HG02678 (cell line): Measurements from ENCODE around the gene FCER1A.

Experiments used
- ATAC-seq: cut with Tn5 transposase; IDR thresholded peaks from one replicate; pipeline ENCODE4 v1.9.1; 2021; ENCODE audit warnings: mild to moderate bottlenecking, moderate library complexity; ENCODE audit not compliant: unreplicated experiment

Gene FCER1A

GRCh38 chr1:159302095-159302494 lies at the start of gene FCER1A:
Gene FCER1A, plus strand, starts transcription at chr1:159302336. Its CDS starts 29 bp downstream, at chr1:159302365.
- no peak for ATAC-seq

DNA sequence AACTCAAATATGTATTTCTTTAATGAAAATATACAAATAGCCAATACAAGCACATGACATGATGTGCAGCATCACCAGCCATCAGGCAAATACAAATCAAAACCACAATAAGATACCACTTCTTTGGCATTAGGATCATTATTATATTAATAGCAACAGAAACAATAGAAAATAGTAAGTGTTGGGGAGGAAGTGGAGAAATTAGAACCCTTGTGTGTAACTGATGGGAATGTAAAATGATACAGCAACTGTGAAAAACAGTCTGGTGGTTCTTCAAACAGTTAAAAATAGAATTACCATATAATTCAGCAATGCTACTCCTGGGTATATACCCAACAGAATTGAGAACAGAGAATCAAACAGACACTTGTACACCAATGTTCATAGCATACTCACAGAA lies 40.8 kb upstream of the FCER1A start:
- ATAC-seq, result no peak

GRCh38 chr1:159261721-159262494 lies 40.2 kb upstream of the FCER1A start:
- ATAC-seq, result no peak

DNA sequence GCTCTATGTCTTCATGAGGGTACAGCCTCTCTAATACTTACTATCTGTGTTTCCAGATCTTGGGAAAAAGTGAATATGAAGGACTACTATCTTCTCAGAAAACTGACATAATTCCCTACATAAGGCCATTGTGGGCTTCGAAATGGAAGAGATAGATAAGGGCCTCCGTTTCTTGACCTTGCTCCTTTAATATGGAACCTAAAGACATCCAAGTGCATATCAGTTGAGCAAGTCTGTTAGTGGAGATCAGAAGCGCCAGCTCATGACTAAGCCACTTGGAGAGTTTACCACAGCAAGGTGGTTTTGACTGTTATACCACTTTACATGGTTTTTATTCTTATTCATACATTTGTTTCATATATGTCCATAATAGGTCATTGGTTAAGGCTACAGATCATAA lies 35.3 kb upstream of the FCER1A start:
- no peak for ATAC-seq

DNA sequence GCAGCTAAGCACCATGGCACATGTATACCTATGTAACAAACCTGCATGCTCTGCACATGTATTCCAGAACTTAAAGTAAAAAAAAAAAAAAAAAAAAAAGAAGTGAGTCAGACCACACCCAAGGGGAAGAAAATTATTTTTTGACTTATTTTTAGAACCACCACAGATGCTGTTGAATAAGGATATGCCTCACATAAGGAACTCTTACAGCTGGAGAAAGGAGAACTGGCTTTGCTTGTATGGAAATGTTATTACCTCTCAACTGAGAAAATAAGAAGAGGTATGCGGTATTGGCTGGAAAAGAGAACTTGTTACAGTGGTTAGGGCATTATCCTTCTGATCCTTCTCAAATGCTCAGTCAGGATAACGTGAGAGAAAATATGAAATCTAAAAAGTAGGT lies 27.5 kb upstream of the FCER1A start:
- no peak for ATAC-seq

DNA sequence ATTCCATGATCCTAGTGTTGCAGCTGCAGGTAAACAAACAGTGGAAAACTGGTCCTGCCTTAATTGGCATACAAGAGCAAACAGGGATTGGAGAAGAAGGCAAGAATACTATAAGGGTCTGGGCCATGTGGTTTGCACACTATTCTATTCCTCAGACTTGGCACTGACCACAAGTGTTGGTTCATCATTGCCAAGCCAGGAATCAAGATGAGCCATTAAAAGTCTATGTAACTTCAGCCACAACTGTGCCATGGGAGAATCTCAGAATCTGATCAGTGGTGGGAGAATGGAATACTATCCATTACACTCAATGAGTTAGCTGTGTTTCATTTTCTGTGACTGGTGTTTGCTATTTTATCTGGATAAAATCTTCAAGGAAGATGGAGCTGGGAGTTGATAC lies 26.2 kb upstream of the FCER1A start:
- ATAC-seq, result no peak

DNA sequence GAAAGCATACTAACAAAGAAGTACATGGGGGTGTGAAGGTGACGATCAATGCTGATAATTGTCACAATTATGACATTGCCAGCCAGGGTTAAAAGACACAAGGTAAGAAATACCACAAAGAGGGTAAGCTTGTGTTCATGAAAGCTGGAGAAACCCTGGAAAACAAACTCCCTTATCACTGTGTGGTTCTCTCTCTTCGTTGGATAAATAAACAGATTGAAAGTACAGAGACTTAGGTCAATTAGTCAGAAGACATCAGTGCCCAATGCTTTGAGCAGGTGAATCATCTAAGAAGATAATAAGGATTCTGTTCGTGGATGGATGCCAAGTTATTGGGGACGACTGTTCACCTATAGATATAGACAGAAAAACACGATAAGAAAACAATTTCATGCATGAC lies 22.4 kb upstream of the FCER1A start:
- ATAC-seq, result no peak

GRCh38 chr1:159282118-159282517 lies 20.0 kb upstream of the FCER1A start:
- ATAC-seq, result no peak

GRCh38 chr1:159289060-159289459 lies 13.1 kb upstream of the FCER1A start:
- no peak for ATAC-seq

DNA sequence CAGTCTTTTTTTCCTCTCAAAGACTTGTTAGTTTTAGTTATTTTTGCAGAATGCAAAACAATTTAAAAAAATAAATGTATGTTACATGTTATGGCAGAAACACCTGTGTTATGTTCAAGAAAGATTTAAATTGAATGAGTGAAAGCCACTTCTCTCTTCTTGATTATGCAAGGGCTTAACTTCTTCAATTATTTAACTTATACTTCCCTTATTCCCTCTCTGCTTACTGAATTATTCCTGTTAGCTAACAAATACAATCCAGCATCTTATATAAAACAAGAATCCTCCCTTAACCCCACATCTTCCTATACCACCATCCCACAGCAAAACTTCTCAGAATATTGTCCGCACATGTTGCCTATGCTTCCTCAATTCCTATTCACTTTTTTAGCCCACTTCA lies 10.7 kb upstream of the FCER1A start:
- no peak for ATAC-seq

GRCh38 chr1:159296706-159297375 lies 5.3 kb upstream of the FCER1A start:
- no peak for ATAC-seq

GRCh38 chr1:159300146-159300545 lies 2.0 kb upstream of the FCER1A start:
- ATAC-seq, result no peak

DNA sequence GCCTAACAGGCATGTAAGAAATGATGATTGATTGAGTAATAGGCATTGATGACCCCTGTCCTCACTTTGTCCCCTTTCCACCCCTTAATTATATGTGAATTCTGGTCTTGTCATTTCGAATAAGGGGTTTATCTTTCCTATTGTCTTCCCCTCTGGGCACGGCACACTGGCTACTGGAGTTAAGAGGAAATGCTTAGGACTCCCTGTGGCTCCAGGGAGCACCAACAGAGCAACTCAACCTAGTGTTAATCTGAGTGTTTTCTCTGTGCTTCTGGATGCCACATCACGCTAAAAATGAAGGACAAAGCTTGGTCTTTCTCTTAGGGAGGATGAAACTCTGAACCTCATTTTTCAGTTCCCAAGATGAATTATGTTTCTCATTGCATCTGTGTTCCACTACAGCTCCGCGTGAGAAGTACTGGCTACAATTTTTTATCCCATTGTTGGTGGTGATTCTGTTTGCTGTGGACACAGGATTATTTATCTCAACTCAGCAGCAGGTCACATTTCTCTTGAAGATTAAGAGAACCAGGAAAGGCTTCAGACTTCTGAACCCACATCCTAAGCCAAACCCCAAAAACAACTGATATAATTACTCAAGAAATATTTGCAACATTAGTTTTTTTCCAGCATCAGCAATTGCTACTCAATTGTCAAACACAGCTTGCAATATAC lies 5.3 kb downstream of the FCER1A start:
- no peak for ATAC-seq

DNA sequence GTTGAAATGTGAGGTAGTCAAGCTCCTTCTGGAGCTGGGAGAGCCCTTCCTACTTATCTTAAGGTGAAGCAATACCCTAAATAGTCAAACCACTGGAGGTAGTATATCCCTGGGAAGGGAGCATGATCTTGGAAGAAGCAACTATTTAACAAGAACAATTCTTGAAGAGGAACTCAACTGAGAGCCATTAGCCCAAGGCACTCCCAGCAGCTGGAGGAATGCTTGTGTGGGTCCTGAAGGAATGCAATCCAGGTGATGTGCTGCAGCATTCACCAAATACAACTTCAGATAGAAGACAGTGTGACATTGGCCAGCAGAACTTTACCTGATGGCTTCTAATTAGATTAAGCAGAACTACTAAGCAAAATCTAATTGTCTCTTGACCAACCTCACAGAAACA lies 9.5 kb downstream of the FCER1A start:
- ATAC-seq, result no peak

DNA sequence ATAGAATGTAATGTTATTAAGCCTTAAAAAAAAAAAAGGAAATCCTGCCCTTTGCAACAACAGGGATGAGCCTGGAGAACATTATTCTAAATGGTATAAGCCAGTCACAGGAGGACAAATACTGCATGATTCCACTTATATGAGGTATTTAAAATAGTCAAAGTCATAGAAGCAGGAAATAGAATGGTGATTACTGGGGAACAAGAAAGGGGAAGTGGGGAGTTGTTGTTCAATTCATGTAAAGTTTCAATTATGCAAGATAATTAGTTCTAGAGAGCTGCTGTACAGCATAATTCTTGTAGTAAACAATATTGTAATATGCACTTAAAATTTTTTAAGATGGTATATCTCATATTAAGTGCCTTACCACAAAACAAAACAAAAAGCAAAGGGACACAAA lies 13.2 kb downstream of the FCER1A start:
- ATAC-seq, result no peak

DNA sequence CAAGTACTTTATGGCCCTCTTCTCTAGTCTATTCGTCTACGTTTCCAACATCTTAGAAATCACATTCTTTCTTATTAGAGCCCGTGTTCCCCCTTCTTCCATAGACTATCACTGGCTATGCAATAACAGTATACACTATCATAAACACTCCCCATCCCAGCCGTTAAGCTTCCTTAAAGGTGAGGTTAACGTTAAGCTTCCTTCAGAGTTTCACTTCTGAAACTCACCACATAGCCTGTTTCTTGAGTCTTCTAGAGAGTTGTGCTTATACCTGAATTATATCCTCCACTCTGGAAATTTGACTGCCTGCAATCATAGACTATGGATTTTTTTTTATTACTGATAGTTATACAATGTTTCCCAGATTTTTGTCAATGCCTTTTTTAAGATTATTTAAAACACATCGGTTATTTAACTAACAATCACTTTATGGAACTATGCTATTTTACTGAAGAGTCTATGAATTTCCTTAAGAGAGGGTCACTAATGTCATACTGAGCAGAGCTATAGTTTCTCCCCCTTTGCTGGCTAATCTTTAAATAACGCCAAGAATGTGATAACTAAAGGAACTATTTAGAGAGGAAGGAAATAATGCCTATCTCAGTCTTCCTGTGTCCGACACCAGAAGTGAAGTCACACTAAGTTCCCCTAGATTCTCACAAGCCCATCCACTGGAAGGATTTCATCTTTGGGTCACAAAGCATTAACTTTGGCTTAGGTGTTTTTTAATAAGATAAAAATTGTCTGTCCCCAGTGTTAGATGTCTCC lies 16.8 kb downstream of the FCER1A start:
- ATAC-seq, result no peak

GRCh38 chr1:159334797-159335196 lies 32.7 kb downstream of the FCER1A start:
- ATAC-seq, result no peak

- ATAC-seq, result no peak
These were observed 35.9 kb downstream of the FCER1A start for GRCh38 chr1:159338018-159338417.

GRCh38 chr1:159339536-159339935 lies 37.4 kb downstream of the FCER1A start:
- ATAC-seq, result no peak

GRCh38 chr1:159341736-159342135 lies 39.6 kb downstream of the FCER1A start:
- ATAC-seq, result no peak

- no peak for ATAC-seq
These were observed 40.8 kb downstream of the FCER1A start for GRCh38 chr1:159342761-159343425.
